H1 (cell line): Measurements from ENCODE around the gene STARD4. TPM values are rescaled to one million over a fixed set of nuclear protein-coding genes. Genes with fewer than 3 reads are reported as not detected.

Source experiments
- CBX5 ChIP-seq: fragments of 300-800, 300-1000 bp; sonication (generic); IDR thresholded peaks from 2 replicates; pipeline ENCODE4 v1.7.1; 2016; ENCODE audit warnings: antibody characterized with exemption, low read length, low read depth
- EP300 ChIP-seq, 2 experiments: IDR thresholded peaks; 1 replicate in 1 of 2; 2 replicates in 1 of 2; pipeline ENCODE4 v1.6.1; 2011 to 2012; ENCODE audit warnings: low read depth in 2 of 2, low read length in 2 of 2, mild to moderate bottlenecking in 2 of 2, borderline replicate concordance in 1 of 2, inconsistent platforms in 1 of 2, moderate library complexity in 1 of 2
- GABPA ChIP-seq: IDR thresholded peaks from 2 replicates; pipeline ENCODE4 v1.6.1; 2011; ENCODE audit warnings: mild to moderate bottlenecking, low read length, moderate library complexity, borderline replicate concordance; ENCODE audit not compliant: insufficient read depth
- JUN ChIP-seq: IDR thresholded peaks from 2 replicates; pipeline ENCODE4 v1.6.1; 2011; ENCODE audit warnings: low read depth, mild to moderate bottlenecking, improper control_type of control experiment, low read length
- NANOG ChIP-seq: IDR thresholded peaks from 2 replicates; pipeline ENCODE4 v1.6.1; 2011; ENCODE audit warnings: low read length, low read depth, mild to moderate bottlenecking, inconsistent platforms; ENCODE audit not compliant: insufficient read depth, poor library complexity, severe bottlenecking
- RNF2 ChIP-seq: fragments of 200-900, 300-1000 bp; sonication (generic); IDR thresholded peaks from 2 replicates; pipeline ENCODE4 v1.7.1; 2016; ENCODE audit warnings: borderline replicate concordance, low read depth, mild to moderate bottlenecking, antibody characterized with exemption, low read length; ENCODE audit not compliant: poor library complexity, severe bottlenecking; ENCODE audit errors: missing control alignments
- SAP30 ChIP-seq: fragments of 300-600 bp; sonication (generic); IDR thresholded peaks from 2 replicates; pipeline ENCODE4 v1.7.1; 2012; ENCODE audit warnings: low read length, moderate library complexity, mild to moderate bottlenecking, inconsistent platforms; ENCODE audit not compliant: insufficient read depth, insufficient replicate concordance
- SP4 ChIP-seq: IDR thresholded peaks from 2 replicates; pipeline ENCODE4 v1.6.1; 2012; ENCODE audit warnings: low read length, inconsistent platforms
- TEAD4 ChIP-seq: IDR thresholded peaks from 2 replicates; pipeline ENCODE4 v1.6.1; 2012; ENCODE audit warnings: low read depth, low read length, inconsistent platforms, mixed read lengths
- YY1 ChIP-seq: IDR thresholded peaks from 2 replicates; pipeline ENCODE4 v1.6.1; 2011; ENCODE audit warnings: low read depth, mild to moderate bottlenecking, low read length
- polyA plus RNA-seq, 7 experiments: library from polyadenylated mRNA; depleted of rRNA in 3 of 7; stranded (reverse) in 5 of 7; unstranded in 2 of 7; fragments of >200 nt in 5 of 7; fragments of 200-250 nt in 2 of 7; gene quantifications; 1 replicate in 5 of 7; 2 replicates in 1 of 7; 4 replicates in 1 of 7; pipeline versions ENCODE4 v1.2.1 to v1.2.3, GENCODE V29; 2011 to 2013; ENCODE audit warnings: missing spikeins in 2 of 7, mixed read lengths in 2 of 7
- total RNA-seq: library from RNA; stranded (reverse); fragmentation: NEBNext Ultra II Directional; extraction: Animal tissue kit (Norgen Biotek cat#: 25700); gene quantifications from 2 replicates; pipeline ENCODE4 v1.2.1, GENCODE V29; 2021
- TF ChIP-seq, protein P1 (sequence below): fragments of 300-600 bp; sonication (generic); IDR thresholded peaks from 2 replicates; pipeline ENCODE4 v1.7.1; 2012; ENCODE audit warnings: low read length, moderate library complexity, mild to moderate bottlenecking, inconsistent platforms; ENCODE audit not compliant: insufficient replicate concordance

STARD4 gene
- total and polyA plus RNA-seq, 2 of the 8 experiments (the other 6 are each of a cell fraction or from before 2014, with no cell fraction given) = 10.8 to 47.9 TPM

GRCh38 chr5:111507276-111507675, 5.1 kb downstream of the STARD4 start (continued):
- TF ChIP-seq, protein P1, sequence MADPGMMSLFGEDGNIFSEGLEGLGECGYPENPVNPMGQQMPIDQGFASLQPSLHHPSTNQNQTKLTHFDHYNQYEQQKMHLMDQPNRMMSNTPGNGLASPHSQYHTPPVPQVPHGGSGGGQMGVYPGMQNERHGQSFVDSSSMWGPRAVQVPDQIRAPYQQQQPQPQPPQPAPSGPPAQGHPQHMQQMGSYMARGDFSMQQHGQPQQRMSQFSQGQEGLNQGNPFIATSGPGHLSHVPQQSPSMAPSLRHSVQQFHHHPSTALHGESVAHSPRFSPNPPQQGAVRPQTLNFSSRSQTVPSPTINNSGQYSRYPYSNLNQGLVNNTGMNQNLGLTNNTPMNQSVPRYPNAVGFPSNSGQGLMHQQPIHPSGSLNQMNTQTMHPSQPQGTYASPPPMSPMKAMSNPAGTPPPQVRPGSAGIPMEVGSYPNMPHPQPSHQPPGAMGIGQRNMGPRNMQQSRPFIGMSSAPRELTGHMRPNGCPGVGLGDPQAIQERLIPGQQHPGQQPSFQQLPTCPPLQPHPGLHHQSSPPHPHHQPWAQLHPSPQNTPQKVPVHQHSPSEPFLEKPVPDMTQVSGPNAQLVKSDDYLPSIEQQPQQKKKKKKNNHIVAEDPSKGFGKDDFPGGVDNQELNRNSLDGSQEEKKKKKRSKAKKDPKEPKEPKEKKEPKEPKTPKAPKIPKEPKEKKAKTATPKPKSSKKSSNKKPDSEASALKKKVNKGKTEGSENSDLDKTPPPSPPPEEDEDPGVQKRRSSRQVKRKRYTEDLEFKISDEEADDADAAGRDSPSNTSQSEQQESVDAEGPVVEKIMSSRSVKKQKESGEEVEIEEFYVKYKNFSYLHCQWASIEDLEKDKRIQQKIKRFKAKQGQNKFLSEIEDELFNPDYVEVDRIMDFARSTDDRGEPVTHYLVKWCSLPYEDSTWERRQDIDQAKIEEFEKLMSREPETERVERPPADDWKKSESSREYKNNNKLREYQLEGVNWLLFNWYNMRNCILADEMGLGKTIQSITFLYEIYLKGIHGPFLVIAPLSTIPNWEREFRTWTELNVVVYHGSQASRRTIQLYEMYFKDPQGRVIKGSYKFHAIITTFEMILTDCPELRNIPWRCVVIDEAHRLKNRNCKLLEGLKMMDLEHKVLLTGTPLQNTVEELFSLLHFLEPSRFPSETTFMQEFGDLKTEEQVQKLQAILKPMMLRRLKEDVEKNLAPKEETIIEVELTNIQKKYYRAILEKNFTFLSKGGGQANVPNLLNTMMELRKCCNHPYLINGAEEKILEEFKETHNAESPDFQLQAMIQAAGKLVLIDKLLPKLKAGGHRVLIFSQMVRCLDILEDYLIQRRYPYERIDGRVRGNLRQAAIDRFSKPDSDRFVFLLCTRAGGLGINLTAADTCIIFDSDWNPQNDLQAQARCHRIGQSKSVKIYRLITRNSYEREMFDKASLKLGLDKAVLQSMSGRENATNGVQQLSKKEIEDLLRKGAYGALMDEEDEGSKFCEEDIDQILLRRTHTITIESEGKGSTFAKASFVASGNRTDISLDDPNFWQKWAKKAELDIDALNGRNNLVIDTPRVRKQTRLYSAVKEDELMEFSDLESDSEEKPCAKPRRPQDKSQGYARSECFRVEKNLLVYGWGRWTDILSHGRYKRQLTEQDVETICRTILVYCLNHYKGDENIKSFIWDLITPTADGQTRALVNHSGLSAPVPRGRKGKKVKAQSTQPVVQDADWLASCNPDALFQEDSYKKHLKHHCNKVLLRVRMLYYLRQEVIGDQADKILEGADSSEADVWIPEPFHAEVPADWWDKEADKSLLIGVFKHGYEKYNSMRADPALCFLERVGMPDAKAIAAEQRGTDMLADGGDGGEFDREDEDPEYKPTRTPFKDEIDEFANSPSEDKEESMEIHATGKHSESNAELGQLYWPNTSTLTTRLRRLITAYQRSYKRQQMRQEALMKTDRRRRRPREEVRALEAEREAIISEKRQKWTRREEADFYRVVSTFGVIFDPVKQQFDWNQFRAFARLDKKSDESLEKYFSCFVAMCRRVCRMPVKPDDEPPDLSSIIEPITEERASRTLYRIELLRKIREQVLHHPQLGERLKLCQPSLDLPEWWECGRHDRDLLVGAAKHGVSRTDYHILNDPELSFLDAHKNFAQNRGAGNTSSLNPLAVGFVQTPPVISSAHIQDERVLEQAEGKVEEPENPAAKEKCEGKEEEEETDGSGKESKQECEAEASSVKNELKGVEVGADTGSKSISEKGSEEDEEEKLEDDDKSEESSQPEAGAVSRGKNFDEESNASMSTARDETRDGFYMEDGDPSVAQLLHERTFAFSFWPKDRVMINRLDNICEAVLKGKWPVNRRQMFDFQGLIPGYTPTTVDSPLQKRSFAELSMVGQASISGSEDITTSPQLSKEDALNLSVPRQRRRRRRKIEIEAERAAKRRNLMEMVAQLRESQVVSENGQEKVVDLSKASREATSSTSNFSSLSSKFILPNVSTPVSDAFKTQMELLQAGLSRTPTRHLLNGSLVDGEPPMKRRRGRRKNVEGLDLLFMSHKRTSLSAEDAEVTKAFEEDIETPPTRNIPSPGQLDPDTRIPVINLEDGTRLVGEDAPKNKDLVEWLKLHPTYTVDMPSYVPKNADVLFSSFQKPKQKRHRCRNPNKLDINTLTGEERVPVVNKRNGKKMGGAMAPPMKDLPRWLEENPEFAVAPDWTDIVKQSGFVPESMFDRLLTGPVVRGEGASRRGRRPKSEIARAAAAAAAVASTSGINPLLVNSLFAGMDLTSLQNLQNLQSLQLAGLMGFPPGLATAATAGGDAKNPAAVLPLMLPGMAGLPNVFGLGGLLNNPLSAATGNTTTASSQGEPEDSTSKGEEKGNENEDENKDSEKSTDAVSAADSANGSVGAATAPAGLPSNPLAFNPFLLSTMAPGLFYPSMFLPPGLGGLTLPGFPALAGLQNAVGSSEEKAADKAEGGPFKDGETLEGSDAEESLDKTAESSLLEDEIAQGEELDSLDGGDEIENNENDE = no peak
- TF ChIP-seq NANOG (no peak), TEAD4 (no peak), SAP30 (no peak), JUN (no peak), SP4 (no peak), RNF2 (no peak), YY1 (no peak), EP300 (IDR thresholded peaks at IDR 0.05; ENCODE audit: borderline replicate concordance in 1 of 2, low read depth in 2 of 2, low read length in 2 of 2) (no peak), CBX5 (no peak), GABPA (no peak)
